GM18508 (cell line): ENCODE data around the gene SMPD3.
A peak's percentile ranks its signal among the peaks of the same experiment; 100 is the strongest.

Source experiments
- ATAC-seq: cut with Tn5 transposase; IDR thresholded peaks from one replicate; pipeline ENCODE4 v1.9.1; 2021; ENCODE audit warnings: moderate number of reproducible peaks; ENCODE audit not compliant: insufficient read depth, unreplicated experiment

SMPD3 gene

DNA sequence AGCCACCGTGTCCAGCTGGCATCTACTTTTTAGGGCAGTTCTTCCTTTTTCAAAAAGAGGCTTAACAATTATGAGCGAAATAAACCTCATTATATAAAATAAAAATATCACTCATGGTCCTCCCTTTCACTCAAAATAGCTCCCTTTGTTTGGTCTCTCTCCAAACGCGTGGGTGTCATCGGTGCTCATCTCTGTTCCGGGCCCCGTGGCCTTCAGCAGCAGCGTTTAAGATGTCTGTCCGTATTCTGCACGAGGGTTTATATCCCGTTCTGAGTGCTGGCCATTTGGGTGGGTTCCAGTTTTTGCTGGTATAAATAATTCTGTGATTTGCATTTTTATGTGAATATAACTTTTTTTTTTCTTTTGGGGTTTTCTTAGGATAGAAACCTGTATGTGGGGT, 104.1 kb downstream of the SMPD3 start:
- ATAC-seq, result no peak

- ATAC-seq, result no peak
These were observed 105.2 kb downstream of the SMPD3 start for GRCh38 chr16:68343137-68343536.

- ATAC-seq, result no peak
These were observed 105.7 kb downstream of the SMPD3 start for GRCh38 chr16:68342620-68343019.

DNA sequence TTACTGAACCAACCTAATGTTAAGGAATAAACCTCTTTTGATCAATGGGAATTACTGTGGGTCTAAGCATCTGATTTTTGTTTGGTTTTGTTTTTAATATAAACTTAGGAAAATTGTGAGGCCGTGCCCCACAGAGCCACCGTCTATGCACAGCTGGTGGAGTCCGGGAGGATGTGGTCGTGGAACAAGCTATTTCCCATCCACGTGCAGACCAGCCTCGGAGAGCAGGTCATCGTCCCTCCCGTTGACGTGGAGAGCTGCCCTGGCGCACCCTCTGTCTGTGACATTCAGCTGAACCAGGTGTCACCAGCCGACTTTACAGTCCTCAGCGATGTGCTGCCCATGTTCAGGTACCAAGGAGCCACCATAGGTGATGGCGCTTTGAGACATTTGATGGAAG, 109.1 kb downstream of the SMPD3 start:
- ATAC-seq, result no peak

- no peak for ATAC-seq
These were observed 109.8 kb downstream of the SMPD3 start for GRCh38 chr16:68338326-68339119.

- no peak for ATAC-seq
These were observed 113.1 kb downstream of the SMPD3 start for GRCh38 chr16:68335175-68335574.

- ATAC-seq, result no peak
These were observed 115.7 kb downstream of the SMPD3 start for GRCh38 chr16:68332411-68333121.

DNA sequence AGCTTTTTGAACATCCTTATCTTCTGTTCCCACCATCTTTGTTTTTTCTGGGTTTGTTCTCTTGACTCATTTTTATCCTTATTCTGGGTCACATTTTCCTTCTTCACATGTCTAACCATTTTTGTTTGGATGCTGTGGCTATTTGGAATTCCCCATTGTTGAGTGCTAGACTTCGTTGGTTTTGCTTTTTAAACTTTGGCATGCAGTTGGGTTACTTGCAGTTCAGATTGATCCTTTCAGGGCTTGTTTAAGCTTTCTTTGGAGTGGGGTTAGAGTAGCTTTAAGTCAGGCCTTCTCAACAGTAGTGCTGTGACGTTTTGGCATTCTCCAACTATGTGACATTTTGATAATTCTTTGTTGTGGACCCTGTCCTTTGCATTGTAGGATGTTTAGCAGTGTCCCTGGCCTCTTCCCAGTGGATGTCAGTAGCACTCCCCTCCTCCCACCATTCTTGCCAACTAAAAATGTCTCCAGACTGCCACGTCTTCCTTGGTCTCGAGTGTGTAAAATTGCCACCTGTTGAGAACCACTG, 116.4 kb downstream of the SMPD3 start:
- ATAC-seq, result no peak

- ATAC-seq, result no peak
These were observed 119.4 kb downstream of the SMPD3 start for GRCh38 chr16:68328860-68329390.

- ATAC-seq, result no peak
These were observed 120.0 kb downstream of the SMPD3 start for GRCh38 chr16:68328151-68328859.

GRCh38 chr16:68324780-68325357, 123.4 kb downstream of the SMPD3 start:
- ATAC-seq, result no peak

- ATAC-seq, result no peak
These were observed 124.0 kb downstream of the SMPD3 start for GRCh38 chr16:68324336-68324735.

- ATAC-seq, result no peak
These were observed 129.0 kb downstream of the SMPD3 start for GRCh38 chr16:68319185-68319908.

DNA sequence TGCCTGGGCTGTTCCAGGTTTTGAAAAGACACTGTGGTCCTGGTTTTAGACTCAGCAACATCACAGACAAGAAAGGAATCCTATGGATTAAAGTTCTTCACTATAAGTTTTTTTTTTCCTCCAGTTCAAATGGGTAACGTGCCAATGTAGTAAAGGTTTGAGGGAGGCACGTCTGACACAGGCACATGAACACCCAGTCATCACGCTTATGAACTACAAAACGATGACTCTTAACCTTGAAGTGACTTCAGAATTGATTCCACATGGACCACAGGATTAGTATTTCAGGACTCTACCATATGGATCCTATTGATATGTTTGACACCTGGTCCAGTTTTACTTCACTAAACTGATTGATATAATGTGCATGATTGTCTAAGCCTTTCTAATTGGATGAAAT, 135.2 kb downstream of the SMPD3 start:
- ATAC-seq, result no peak

- ATAC-seq, result peak; percentile 78
These were observed 137.4 kb downstream of the SMPD3 start, which contains the start of the genes PRMT7 and SLC7A6OS for GRCh38 chr16:68310774-68311511. TSS of gene PRMT7 (plus strand) at chr16:68311019. CDS start at chr16:68315980, 4,961 bp downstream. TSS of gene SLC7A6OS (minus strand) at chr16:68310946. CDS start at chr16:68310926, 20 bp downstream.

DNA sequence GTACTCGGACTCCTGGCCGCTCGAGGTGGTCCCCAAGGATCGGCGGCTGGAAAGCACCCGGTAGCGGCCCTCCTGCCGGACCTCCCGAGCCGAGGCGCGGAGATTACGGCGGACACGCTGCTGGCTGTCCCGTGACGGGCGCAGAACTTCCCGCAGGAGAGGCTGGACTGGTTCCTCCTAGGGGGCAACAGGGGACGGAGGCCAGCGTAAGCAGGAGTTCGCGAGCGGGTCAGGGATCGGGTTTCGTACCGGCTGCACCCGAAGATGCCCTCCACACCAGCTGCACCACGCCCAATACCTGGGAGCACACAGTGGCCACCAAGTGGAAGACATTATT, 137.9 kb downstream of the SMPD3 start:
- peak; percentile 15 for ATAC-seq

GRCh38 chr16:68309799-68310198, 138.5 kb downstream of the SMPD3 start:
- no peak for ATAC-seq
